Sigmoid colon (tissue), 7 donors: ENCODE results near the gene PLCB2. TPM values are rescaled to one million over a fixed set of nuclear protein-coding genes. Genes with fewer than 3 reads are reported as not detected.

ENCODE experiments used
- DNase-seq: peaks from one replicate; pipeline ENCODE4 v3.0.0-alpha.2; 2019
- H3K27ac ChIP-seq, 4 donors: fragments of 200-600 bp; sonication (generic); one replicate each; pipeline ENCODE4 v1.5.1; 2016 to 2019; ENCODE audit warnings: mild to moderate bottlenecking in 1 of 4
- H3K27me3 ChIP-seq, 3 donors: fragments of 200-600 bp; sonication (generic); one replicate each; pipeline ENCODE4 v1.5.1; 2019; ENCODE audit warnings: mild to moderate bottlenecking in 1 of 3
- H3K36me3 ChIP-seq, 4 donors: fragments of 200-600 bp; sonication (generic); one replicate each; pipeline ENCODE4 v1.5.1; 2016 to 2019
- H3K4me1 ChIP-seq, 4 donors: fragments of 200-600 bp; sonication (generic); one replicate each; pipeline ENCODE4 v1.5.1; 2017 to 2019
- H3K4me3 ChIP-seq, 4 donors: fragments of 200-600 bp; sonication (generic); one replicate each; pipeline ENCODE4 v1.5.1; 2017 to 2019; ENCODE audit warnings: mild to moderate bottlenecking in 2 of 4, moderate library complexity in 1 of 4
- H3K9me3 ChIP-seq, 4 donors: fragments of 200-600 bp in 3 of 4; sonication (generic) in 3 of 4; one replicate each; pipeline versions ENCODE4 v1.5.1 to v1.6.1; 2013 to 2019
- CTCF ChIP-seq, 4 experiments: fragments of 450-650 bp in 3 of 4; fragments of 200-600 bp in 1 of 4; IDR thresholded peaks; one replicate each; pipeline ENCODE4 v1.5.1; 2016 to 2019; ENCODE audit warnings: antibody characterized with exemption in 4 of 4, mild to moderate bottlenecking in 3 of 4, moderate library complexity in 2 of 4
- EP300 ChIP-seq, 4 donors: sonication (generic); formaldehyde crosslinking; IDR thresholded peaks; one replicate each; pipeline ENCODE4 v1.6.1; 2017; ENCODE audit warnings: antibody characterized with exemption in 4 of 4
- POLR2A ChIP-seq, 2 donors: fragments of 450-650 bp; IDR thresholded peaks; one replicate each; pipeline ENCODE4 v1.6.1; 2016; ENCODE audit warnings: antibody characterized with exemption in 2 of 2, mild to moderate bottlenecking in 2 of 2, moderate library complexity in 2 of 2
- POLR2AphosphoS5 ChIP-seq, 4 donors: sonication (generic); formaldehyde crosslinking; IDR thresholded peaks; one replicate each; pipeline ENCODE4 v1.6.1; 2017; ENCODE audit warnings: antibody characterized with exemption in 4 of 4
- WGBS, 2 donors: extraction: QIAGEN DNeasy Blood & Tissue Kit; methylation state at CpG; one replicate each; pipeline ENCODE4 v1.1.7; 2013; 5-methylcytosine and 5-hydroxymethylcytosine counted together
- intact Hi-C: fragments of 100-400 bp; cut with DNase I; formaldehyde crosslinking; loops from one replicate; pipeline ENCODE4 v1.15.1; 2023
- polyA plus RNA-seq, 3 donors: library from polyadenylated mRNA; stranded (reverse); fragments of 200-250 nt; gene quantifications; one replicate each; pipeline ENCODE4 v1.2.3, GENCODE V29; 2013
- total RNA-seq, 4 donors: library from RNA; depleted of rRNA; stranded (reverse); fragments of >200 nt; gene quantifications; one replicate each; pipeline ENCODE4 v1.1.0, GENCODE V29; 2016
- donor health status: healthy with polysubstance abuse.
- donor health status: Bipolar disorder and iron deficiency.
- donor health status: healthy.

The PLCB2 gene
- total and polyA plus RNA-seq, 7 donors, result 2.4 to 27.5 (median 7.2) TPM

DNA sequence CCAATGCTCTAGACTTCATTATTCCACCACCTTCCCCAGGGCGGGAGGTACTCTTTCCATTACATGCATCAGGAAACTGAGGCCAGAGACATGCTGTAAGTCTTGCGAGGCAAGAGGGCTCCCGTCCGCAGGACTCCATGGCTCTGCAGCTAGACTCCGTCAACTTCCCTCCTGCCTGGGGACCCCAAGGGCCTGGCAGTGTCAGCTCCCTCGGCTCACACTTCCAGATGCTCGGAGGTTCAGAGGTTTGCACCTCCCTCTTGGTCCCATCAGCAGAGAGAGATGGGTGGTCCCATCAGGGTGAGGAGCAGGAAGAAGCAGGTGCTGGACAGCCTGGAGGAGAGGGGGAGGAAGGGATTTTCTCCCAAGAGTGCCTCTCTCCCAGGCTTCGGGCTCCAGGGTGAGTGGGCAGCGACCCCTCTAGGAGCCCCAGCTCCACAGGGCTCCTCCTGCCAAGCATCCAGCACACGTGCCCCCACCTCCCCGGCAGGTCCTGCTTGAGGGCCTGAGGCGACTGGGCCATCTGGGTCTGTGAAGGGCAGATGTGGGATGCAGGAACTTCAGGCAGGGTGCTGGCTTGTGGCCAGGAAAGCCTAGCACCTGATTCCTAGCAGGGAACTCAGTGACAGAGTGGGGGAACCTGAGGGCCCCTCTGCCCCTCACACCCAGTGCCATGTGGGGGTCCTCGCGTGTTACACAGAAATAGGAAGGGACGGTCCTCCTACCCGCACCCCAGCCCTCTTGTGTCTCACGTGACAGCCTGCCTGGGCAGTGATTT, 59.5 kb downstream of the PLCB2 start:
- WGBS, 2 donors, result 92 to 94% methylated on average over 17 of the region's 17 CpGs
- peak; percentile 59 for DNase-seq

DNA sequence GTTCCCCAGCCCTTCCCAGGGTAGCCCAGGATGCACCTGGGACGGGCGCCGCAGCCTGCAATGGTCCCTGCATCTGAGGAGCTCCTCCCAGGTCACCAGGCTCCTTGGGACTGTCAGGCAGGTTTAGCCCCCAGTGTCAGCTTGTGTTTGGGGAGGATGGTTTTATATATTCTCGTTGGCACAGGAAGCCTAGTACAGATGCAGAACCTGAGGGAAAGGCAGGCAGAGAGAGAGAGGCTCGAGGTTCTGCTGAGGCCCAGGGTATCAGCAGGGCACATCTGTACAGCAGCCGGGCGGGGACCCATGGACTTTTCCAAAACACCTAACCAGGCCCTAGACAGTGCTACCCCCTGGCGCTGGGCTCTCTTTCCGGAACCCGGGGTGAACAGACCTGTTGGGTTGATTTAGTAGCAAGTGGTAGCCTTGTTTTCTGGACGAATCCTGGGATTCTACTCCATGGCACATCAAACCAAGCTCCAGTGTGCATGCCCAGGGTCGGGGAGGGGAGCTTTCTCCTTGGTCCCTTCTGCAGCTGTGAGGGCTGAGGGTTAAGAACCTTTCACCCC, 60.2 kb downstream of the PLCB2 start:
- DNase-seq, result peak; percentile 53
- H3K4me3 ChIP-seq, result no peak overlapping the region
- intact Hi-C loops, result no loop called here

More for the DNA sequence above, 59.5 kb downstream of the PLCB2 start:
- Histone ChIP-seq H3K36me3 (no peaks in the 10 kb centered on the region), H3K4me1 (peaks cover 0 to 12% (median 11%) of the 10 kb centered on the region in 4 donors), H3K4me3 (no peak overlapping the region), H3K9me3 (no peaks in the 10 kb centered on the region), H3K27ac (no peak overlapping the region), H3K27me3 (peaks cover 0 to 8% (median 0%) of the 10 kb centered on the region in 3 donors)
- intact Hi-C loops, result no loop called here
- no peak for TF ChIP-seq CTCF (IDR thresholded peaks at IDR 0.05)
- no peak for TF ChIP-seq POLR2AphosphoS5 (IDR thresholded peaks at IDR 0.05)
- no peak for TF ChIP-seq EP300 (IDR thresholded peaks at IDR 0.05)
- TF ChIP-seq POLR2A (IDR thresholded peaks at IDR 0.05), result no peak

GRCh38 chr15:40246496-40247280, 61.0 kb downstream of the PLCB2 start:
- DNase-seq, result peak; percentile 56
- intact Hi-C loops, result no loop called here
- no peaks in the 10 kb centered on the region for H3K9me3 ChIP-seq
- 94% methylated on average over 8 of the region's 8 CpGs for WGBS, 2 donors
- no peaks in the 10 kb centered on the region for H3K4me1 ChIP-seq
- no peaks in the 10 kb centered on the region for H3K36me3 ChIP-seq
- H3K27me3 ChIP-seq, result no peaks in the 10 kb centered on the region
- TF ChIP-seq POLR2AphosphoS5 (IDR thresholded peaks at IDR 0.05) (no peak), CTCF (IDR thresholded peaks at IDR 0.05) (no peak)
- no peak overlapping the region for H3K4me3 ChIP-seq
- no peak overlapping the region for H3K27ac ChIP-seq

More for the DNA sequence above, 60.2 kb downstream of the PLCB2 start:
- Histone ChIP-seq H3K36me3 (no peaks in the 10 kb centered on the region), H3K27ac (no peak overlapping the region), H3K9me3 (no peaks in the 10 kb centered on the region), H3K27me3 (peaks cover 0 to 1% (median 0%) of the 10 kb centered on the region in 3 donors), H3K4me1 (peaks cover 0 to 5% (median 3%) of the 10 kb centered on the region in 4 donors)
- no peak for TF ChIP-seq CTCF (IDR thresholded peaks at IDR 0.05)
- no peak for TF ChIP-seq EP300 (IDR thresholded peaks at IDR 0.05)
- no peak for TF ChIP-seq POLR2AphosphoS5 (IDR thresholded peaks at IDR 0.05)
- no peak for TF ChIP-seq POLR2A (IDR thresholded peaks at IDR 0.05)
- WGBS, 2 donors, result 87 to 88% methylated on average over 12 of the region's 12 CpGs

GRCh38 chr15:40245666-40246450, 61.9 kb downstream of the PLCB2 start:
- peak; percentile 41 for DNase-seq
- no peak for TF ChIP-seq POLR2A (IDR thresholded peaks at IDR 0.05)
- TF ChIP-seq CTCF (IDR thresholded peaks at IDR 0.05), result no peak
- TF ChIP-seq EP300 (IDR thresholded peaks at IDR 0.05), result no peak
- TF ChIP-seq POLR2AphosphoS5 (IDR thresholded peaks at IDR 0.05), result no peak
- no peak overlapping the region for H3K4me3 ChIP-seq
- H3K27me3 ChIP-seq, result no peaks in the 10 kb centered on the region
- H3K27ac ChIP-seq, result no peak overlapping the region
- H3K9me3 ChIP-seq, result no peaks in the 10 kb centered on the region
- intact Hi-C loops, result no loop called here
- WGBS, 2 donors, result 88 to 89% methylated on average over 9 of the region's 9 CpGs
- H3K36me3 ChIP-seq, result no peaks in the 10 kb centered on the region
- no peaks in the 10 kb centered on the region for H3K4me1 ChIP-seq
